ENCODE results near the gene KCNJ8. TPM values are rescaled to one million over a fixed set of nuclear protein-coding genes. Genes with fewer than 3 reads are reported as not detected.

The KCNJ8 gene
- total and polyA plus RNA-seq, 2 of the 8 experiments (the other 6 are each of a cell fraction or from before 2014, with no cell fraction given): 0.48 to 1.4 TPM

DNA sequence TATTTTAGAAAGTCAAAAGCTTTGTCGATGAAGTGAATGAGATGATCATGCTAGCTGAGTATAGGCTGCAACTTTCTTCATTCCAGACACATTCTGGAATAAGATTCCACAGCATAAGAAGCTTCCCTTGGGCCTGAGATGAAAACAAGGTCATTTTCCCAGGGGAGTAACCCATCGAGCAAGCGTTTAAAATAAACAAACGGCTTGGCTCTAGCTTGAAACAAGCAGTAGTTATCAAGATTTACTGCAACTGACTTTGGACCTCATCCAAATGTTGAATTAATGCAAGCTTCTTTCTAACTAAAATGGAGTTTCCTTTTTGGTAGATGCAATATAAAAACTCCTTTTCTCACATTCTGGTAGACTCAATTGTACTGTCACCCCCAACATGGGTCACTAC lies 23.0 kb downstream of the KCNJ8 start:
- H3K56ac ChIP-seq (replicated peaks; ENCODE audit: insufficient read length, low read depth, low read length): no peak overlapping the region
- H2AFZ ChIP-seq (ENCODE audit: low read length): no peak overlapping the region
- H3K4me2 ChIP-seq (ENCODE audit: insufficient read depth in 1 of 2, low read depth in 2 of 2, low read length in 2 of 2): no peak overlapping the region
- WGBS, 2 experiments (ENCODE audit: extremely low coverage in 1 of 2, insufficient coverage in 1 of 2, insufficient read length in 1 of 2, insufficient replicate concordance in 2 of 2, low coverage in 1 of 2, low lambda C conversion rate in 2 of 2, missing lambda C conversion rate in 1 of 2): 93% methylated on average over 4 of the region's 4 CpGs; no CpG with 5 or more reads in 1 of the 2 experiments
- no peak overlapping the region for H3K23ac ChIP-seq (ENCODE audit: insufficient read length)
- H4K5ac ChIP-seq (ENCODE audit: insufficient read length, low read depth, low read length): no peak overlapping the region
- H2AK5ac ChIP-seq (ENCODE audit: low read depth, low read length): no peak overlapping the region
- H3K79me1 ChIP-seq (ENCODE audit: low read depth, low read length): no peaks in the 10 kb centered on the region
- H2BK20ac ChIP-seq (ENCODE audit: low read length): no peak overlapping the region
- H3K4me1 ChIP-seq (replicated peaks in 1 of 4; ENCODE audit: control insufficient read depth in 3 of 4, insufficient read depth in 4 of 4, low read length in 3 of 4): no peaks in the 10 kb centered on the region
- H4K20me1 ChIP-seq (replicated peaks in 1 of 2; ENCODE audit: control insufficient read depth in 1 of 2, insufficient read depth in 2 of 2, low read length in 2 of 2): no peaks in the 10 kb centered on the region
- H3K4ac ChIP-seq (replicated peaks; ENCODE audit: insufficient read length, low read depth, low read length): no peak overlapping the region
- H3K79me2 ChIP-seq (ENCODE audit: control insufficient read depth in 1 of 2, insufficient read depth in 2 of 2, low read length in 2 of 2): no peaks in the 10 kb centered on the region
- H2BK15ac ChIP-seq (ENCODE audit: low read length): no peak overlapping the region
- TF ChIP-seq CHD2 (IDR thresholded peaks at IDR 0.05; ENCODE audit: low read length) (no peak), CREB1 (IDR thresholded peaks at IDR 0.05) (no peak), POLR2A (IDR thresholded peaks at IDR 0.05; ENCODE audit: control extremely low read depth in 1 of 2, low read depth in 2 of 2, low read length in 2 of 2) (no peak), BACH1 (IDR thresholded peaks at IDR 0.05; ENCODE audit: low read length) (no peak), TAF7 (optimal IDR thresholded peaks at IDR 0.05; ENCODE audit: borderline replicate concordance, low read depth, low read length) (no peak), SP1 (IDR thresholded peaks at IDR 0.05; ENCODE audit: low read depth, low read length) (no peak), RBBP5 (IDR thresholded peaks at IDR 0.05; ENCODE audit: borderline replicate concordance, low read depth, low read length) (no peak), CBX5 (IDR thresholded peaks at IDR 0.05; ENCODE audit: low read depth, low read length) (no peak), BRCA1 (IDR thresholded peaks at IDR 0.05; ENCODE audit: low read depth, low read length) (no peak), CEBPB (IDR thresholded peaks at IDR 0.05; ENCODE audit: low read depth, low read length) (no peak), SIN3A (conservative IDR thresholded peaks at IDR 0.05 in 1 of 2, IDR thresholded peaks at IDR 0.05 in 1 of 2; ENCODE audit: low read depth in 1 of 2, low read length in 2 of 2) (no peak), TBP (IDR thresholded peaks at IDR 0.05; ENCODE audit: low read depth, low read length) (no peak), MAFK (IDR thresholded peaks at IDR 0.05; ENCODE audit: low read depth, low read length) (no peak), TAF1 (IDR thresholded peaks at IDR 0.05; ENCODE audit: low read depth, low read length) (no peak)
- TF ChIP-seq, protein P1, sequence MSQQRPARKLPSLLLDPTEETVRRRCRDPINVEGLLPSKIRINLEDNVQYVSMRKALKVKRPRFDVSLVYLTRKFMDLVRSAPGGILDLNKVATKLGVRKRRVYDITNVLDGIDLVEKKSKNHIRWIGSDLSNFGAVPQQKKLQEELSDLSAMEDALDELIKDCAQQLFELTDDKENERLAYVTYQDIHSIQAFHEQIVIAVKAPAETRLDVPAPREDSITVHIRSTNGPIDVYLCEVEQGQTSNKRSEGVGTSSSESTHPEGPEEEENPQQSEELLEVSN (IDR thresholded peaks at IDR 0.05): no peak
- no peak overlapping the region for H3K9ac ChIP-seq (replicated peaks in 1 of 4; ENCODE audit: extremely low read depth in 1 of 4, low read depth in 3 of 4, low read length in 3 of 4)
- no peaks in the 10 kb centered on the region for H3K36me3 ChIP-seq (ENCODE audit: control insufficient read depth in 2 of 4, insufficient read depth in 4 of 4, low read length in 3 of 4)
- H3K27ac ChIP-seq (ENCODE audit: low read depth, low read length): no peak overlapping the region
- POLR2A ChIA-PET (ENCODE audit: partially characterized antibody): no interaction called here
- no peaks in the 10 kb centered on the region for H3K27me3 ChIP-seq (replicated peaks in 1 of 4; ENCODE audit: control insufficient read depth in 3 of 4, extremely low read depth in 1 of 4, insufficient read depth in 3 of 4, low read length in 3 of 4)
- H2BK5ac ChIP-seq (ENCODE audit: low read depth, low read length): no peak overlapping the region
- H2BK120ac ChIP-seq (replicated peaks; ENCODE audit: low read depth, low read length): no peak overlapping the region
- FAIRE-seq (no peak), DNase-seq (ENCODE audit: low read depth in 1 of 2, low spot score in 2 of 2) (no peak)
- H3K18ac ChIP-seq (ENCODE audit: extremely low read depth, low read length): no peak overlapping the region
- CTCF ChIA-PET (ENCODE audit: partially characterized antibody): no interaction called here
- H3K4me3 ChIP-seq (ENCODE audit: extremely low read depth in 1 of 4, insufficient read depth in 2 of 4, low read depth in 3 of 4, low read length in 4 of 4): no peak overlapping the region
- H3K14ac ChIP-seq (ENCODE audit: insufficient read length): no peak overlapping the region
- no peak overlapping the region for H2BK12ac ChIP-seq (ENCODE audit: low read depth, low read length)
- no peak overlapping the region for H4K91ac ChIP-seq (replicated peaks; ENCODE audit: insufficient read length, low read length)
- H4K8ac ChIP-seq (ENCODE audit: extremely low read depth, insufficient read depth, low read length): no peak overlapping the region
- no peaks in the 10 kb centered on the region for H3K23me2 ChIP-seq (ENCODE audit: low read depth, low read length)
- no peaks in the 10 kb centered on the region for H3K9me3 ChIP-seq (ENCODE audit: insufficient read depth in 2 of 2, low read depth in 1 of 2, low read length in 1 of 2)
